Heart left ventricle (tissue), 16 donors: ENCODE data around the gene INSIG2. TPM values are rescaled to one million over a fixed set of nuclear protein-coding genes. Genes with fewer than 3 reads are reported as not detected.
A peak's percentile ranks its signal among the peaks of the same experiment; 100 is the strongest.

Experiments
- ATAC-seq, 4 donors: fragments of 200-7000 bp; cut with Tn5 transposase; one replicate each; pipeline ENCODE4 v1.9.1; 2020 to 2022; ENCODE audit warnings: moderate library complexity in 4 of 4, mild to moderate bottlenecking in 3 of 4, moderate number of reproducible peaks in 1 of 4
- DNase-seq, 5 donors: peaks; one replicate each; pipeline ENCODE4 v3.0.0-alpha.2; 2020
- H3K27ac ChIP-seq, 12 donors: fragments of 200-600 bp; sonication (generic) in 4 of 12; one replicate each; pipeline versions ENCODE4 v1.5.0 to v1.8.0; 2016 to 2022; ENCODE audit warnings: mild to moderate bottlenecking in 2 of 12
- H3K27me3 ChIP-seq, 9 donors: fragments of 200-600 bp; sonication (generic) in 2 of 9; one replicate each; pipeline versions ENCODE4 v1.5.1 to v1.8.0; 2016 to 2022; ENCODE audit warnings: mild to moderate bottlenecking in 3 of 9
- H3K36me3 ChIP-seq, 9 donors: fragments of 200-600 bp; sonication (generic) in 2 of 9; one replicate each; pipeline versions ENCODE4 v1.5.0 to v1.8.0; 2018 to 2022; ENCODE audit warnings: mild to moderate bottlenecking in 2 of 9
- H3K4me1 ChIP-seq, 12 donors: fragments of 200-600 bp; sonication (generic) in 4 of 12; one replicate each; pipeline versions ENCODE4 v1.5.0 to v1.8.0; 2016 to 2022; ENCODE audit warnings: mild to moderate bottlenecking in 3 of 12
- H3K4me3 ChIP-seq, 12 donors: fragments of 200-600 bp; sonication (generic) in 4 of 12; one replicate each; pipeline versions ENCODE4 v1.5.0 to v1.8.0; 2017 to 2022; ENCODE audit warnings: mild to moderate bottlenecking in 9 of 12, moderate library complexity in 4 of 12
- H3K9me3 ChIP-seq, 12 donors: fragments of 200-600 bp; sonication (generic) in 4 of 12; one replicate each; pipeline versions ENCODE4 v1.5.0 to v1.8.0; 2016 to 2022; ENCODE audit warnings: mild to moderate bottlenecking in 1 of 12
- CTCF ChIP-seq, 12 donors: fragments of 200-600 bp; sonication (generic) in 4 of 12; IDR thresholded peaks; one replicate each; pipeline versions ENCODE4 v1.5.0 to v1.8.0; 2018 to 2022; ENCODE audit warnings: antibody characterized with exemption in 12 of 12, mild to moderate bottlenecking in 5 of 12
- POLR2A ChIP-seq, 2 donors: fragments of 450-650 bp; IDR thresholded peaks; one replicate each; pipeline ENCODE4 v1.6.1; 2017; ENCODE audit warnings: antibody characterized with exemption in 2 of 2, mild to moderate bottlenecking in 2 of 2, moderate library complexity in 2 of 2
- WGBS, 4 donors: extraction: QIAGEN DNeasy Blood & Tissue Kit in 2 of 4; methylation state at CpG; one replicate each; pipeline versions ENCODE4 v1.1.5 to v1.1.7; 2013 to 2018; 5-methylcytosine and 5-hydroxymethylcytosine counted together
- intact Hi-C, 10 donors: fragments of 100-400 bp; cut with DNase I; formaldehyde crosslinking; loops; one replicate each; pipeline versions ENCODE4 v1.11.1 to v1.14.2; 2022
- polyA plus RNA-seq, 2 donors: library from polyadenylated mRNA; stranded (reverse); fragments of 200-250 nt; gene quantifications; one replicate each; pipeline ENCODE4 v1.2.3, GENCODE V29; 2013
- total RNA-seq, 9 donors: library from RNA; depleted of rRNA in 2 of 9; stranded (reverse); fragments of >200 nt in 2 of 9; fragmentation: NEBNext Ultra II Directional in 3 of 9; extraction: Animal tissue kit (Norgen Biotek cat#: 25700) in 3 of 9; gene quantifications; one replicate each; pipeline versions ENCODE4 v1.1.0 to v1.2.4, GENCODE V29; 2016 to 2023
- donor health status: ischemic (EF 13 %, LVEDD 7.1; RV severe dilation, severe dysfunction).
- donor health status: healthy with polysubstance abuse.
- donor health status: DM: no; HTN: yes; CAD: no.
- donor health status: DM: no; HTN: no; CAD: no.
- donor health status: ischemic (EF 25% LVEDD 6.9; RV normal size, moderate dysfunction).
- donor health status: ischemic (EF 25% LVEDD 5.7; RV mildly dilated, moderate dysfunction).
- donor health status: healthy.
- donor health status: DM: yes; HTN: yes; CAD: no.
- donor health status: ischemic (EF 35%, LVEDD 5.7; RV mildly dilated, moderate dysfunction).
- donor health status: nonischemic (EF 11% LVEDD 7.7; RV severe dilation, severe dysfunction).
- donor health status: DM: yes; HTN: yes; CAD: no.
- donor health status: PGD.
- donor health status: ischemic (EF 29% LVEDD 5.4; RV normal size, mild dysfunction).
- donor health status: nonischemic (EF 23%, LVEDD 6.1; RV moderate dilation, normal function).

Gene INSIG2
- total and polyA plus RNA-seq, 11 donors = 6.5 to 16.4 (median 13.7) TPM

DNA sequence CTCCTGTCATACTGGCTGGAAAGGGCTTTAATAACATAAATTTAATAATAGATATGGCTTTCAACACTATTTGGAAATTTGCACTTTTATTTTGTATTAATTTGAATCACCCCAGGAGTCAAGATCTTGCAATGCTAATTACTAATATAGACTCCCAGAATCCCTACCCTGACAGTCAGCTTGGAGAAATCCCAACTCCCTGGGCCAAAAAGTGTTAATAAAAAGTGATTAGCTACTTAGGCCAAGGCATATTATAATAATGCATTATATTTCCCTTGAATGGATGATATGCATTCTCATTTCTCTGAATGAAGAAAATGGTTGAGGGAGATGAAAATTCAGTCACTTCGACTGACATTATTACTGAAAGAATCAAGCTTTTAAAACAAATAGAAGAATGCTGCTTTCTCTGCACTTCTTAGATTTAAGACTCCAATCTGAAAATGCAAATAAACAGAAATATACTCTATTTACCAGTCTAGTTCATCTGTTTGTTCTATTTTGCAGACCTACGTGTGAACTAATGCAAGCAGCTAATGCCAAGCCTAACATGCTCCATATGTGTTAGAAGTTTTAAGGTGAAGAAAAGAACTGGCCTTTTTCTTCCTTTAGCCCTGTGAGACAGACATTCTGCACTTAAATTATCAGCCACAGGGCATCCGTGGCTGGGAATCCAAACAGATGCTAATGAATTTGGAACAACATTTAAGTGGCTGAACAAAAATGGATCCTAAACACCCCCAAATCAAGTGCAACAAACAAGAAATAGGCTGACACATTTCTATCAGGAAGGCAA lies 33.9 kb upstream of the INSIG2 start:
- WGBS, 4 donors = 50 to 59% (median 52%) methylated on average over 3 of the region's 3 CpGs
- no peak overlapping the region for H3K4me3 ChIP-seq
- TF ChIP-seq CTCF (IDR thresholded peaks at IDR 0.05) = no peak
- TF ChIP-seq POLR2A (IDR thresholded peaks at IDR 0.05) = no peak
- ATAC-seq (no peak), DNase-seq (no peak)
- intact Hi-C loops = loop anchor here in 1 of 10 donors (10.0 kb wide), 1 partner anchor 130 kb away; no protein-coding TSS in a partner anchor
- no peaks in the 10 kb centered on the region for H3K9me3 ChIP-seq
- peaks cover 0 to 38% (median 4%) of the 10 kb centered on the region in 9 donors for H3K27me3 ChIP-seq
- no peak overlapping the region for H3K27ac ChIP-seq
- H3K4me1 ChIP-seq = peaks cover 0 to 15% (median 0%) of the 10 kb centered on the region in 12 donors
- no peaks in the 10 kb centered on the region for H3K36me3 ChIP-seq

DNA sequence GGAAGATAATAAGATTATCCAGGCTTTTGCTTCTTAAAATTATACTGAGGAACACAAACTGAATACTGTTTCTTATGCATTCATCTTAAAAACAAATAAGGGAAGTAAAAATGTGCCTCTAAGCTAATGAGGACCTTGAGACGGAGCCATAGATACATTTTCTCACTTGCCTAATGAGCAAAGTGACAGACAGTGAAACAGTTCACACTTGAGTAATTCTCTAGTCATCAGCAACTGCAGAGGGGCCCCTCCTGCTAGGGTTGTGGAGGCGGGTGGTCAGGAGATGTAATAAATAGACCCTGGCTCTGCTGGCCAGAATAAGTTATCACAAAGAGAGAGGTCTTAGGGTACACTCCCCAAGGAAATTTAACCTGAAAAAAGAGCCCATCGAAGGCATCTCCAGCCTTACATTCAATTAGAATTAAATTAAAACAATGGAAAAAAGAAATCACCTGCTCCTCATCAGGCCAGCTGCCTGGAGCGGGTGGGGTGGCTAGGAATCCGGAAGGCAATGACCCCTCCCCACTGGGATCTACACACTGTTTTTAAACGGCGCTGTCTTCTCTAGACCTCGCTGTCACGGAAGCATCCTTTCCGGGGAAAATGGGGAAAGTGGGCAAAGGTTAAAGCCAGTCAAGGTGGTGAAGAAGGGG lies 32.6 kb upstream of the INSIG2 start:
- no peaks in the 10 kb centered on the region for H3K9me3 ChIP-seq
- 71 to 75% (median 73%) methylated on average over 9 to 10 of the region's 10 CpGs for WGBS, 4 donors
- ATAC-seq (no peak), DNase-seq (no peak)
- peak overlapping the region in 1 of 12 donors; percentile 65 for H3K27ac ChIP-seq
- peaks cover 0 to 29% (median 3%) of the 10 kb centered on the region in 9 donors for H3K27me3 ChIP-seq
- no peaks in the 10 kb centered on the region for H3K36me3 ChIP-seq
- no peak overlapping the region for H3K4me3 ChIP-seq
- intact Hi-C loops = loop anchor here in 1 of 10 donors (10.0 kb wide), 1 partner anchor 129 kb away; no protein-coding TSS in a partner anchor
- H3K4me1 ChIP-seq = peaks cover 0 to 25% (median 0%) of the 10 kb centered on the region in 12 donors
- no peak for TF ChIP-seq POLR2A (IDR thresholded peaks at IDR 0.05)
- no peak for TF ChIP-seq CTCF (IDR thresholded peaks at IDR 0.05)

DNA sequence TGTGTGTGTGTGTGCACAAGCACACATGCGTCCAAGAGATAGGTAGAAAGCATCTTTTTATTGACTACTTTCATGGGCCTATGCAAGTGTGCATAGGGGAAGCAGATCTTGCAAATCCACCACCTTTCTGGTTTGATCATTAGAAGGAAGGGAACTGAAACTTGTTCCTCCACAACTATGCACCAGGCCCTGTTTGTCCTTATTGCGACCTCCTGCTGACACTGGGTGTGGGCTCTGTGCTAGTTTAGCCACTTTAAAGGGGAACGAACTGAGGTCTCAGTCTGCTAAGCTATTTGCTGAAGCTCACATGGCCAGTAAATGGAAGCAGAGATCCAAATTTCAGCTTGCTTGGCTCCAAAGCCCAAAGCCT lies 32.1 kb upstream of the INSIG2 start:
- peak in 3 of 4 donors; percentile 43 to 87 (median 53) for ATAC-seq
- Histone ChIP-seq H3K27ac (peak overlapping the region in 1 of 12 donors; percentile 69), H3K4me3 (no peak overlapping the region), H3K4me1 (peaks cover 0 to 30% (median 0%) of the 10 kb centered on the region in 12 donors), H3K27me3 (peaks cover 0 to 24% (median 0%) of the 10 kb centered on the region in 9 donors), H3K9me3 (no peaks in the 10 kb centered on the region), H3K36me3 (no peaks in the 10 kb centered on the region)
- 45 to 55% (median 47%) methylated on average over 3 of the region's 3 CpGs for WGBS, 4 donors
- intact Hi-C loops = loop anchor here in 1 of 10 donors (10.0 kb wide), 1 partner anchor 129 kb away; no protein-coding TSS in a partner anchor
- DNase-seq = peak in 1 of 5 donors; percentile 25
- no peak for TF ChIP-seq CTCF (IDR thresholded peaks at IDR 0.05)
- no peak for TF ChIP-seq POLR2A (IDR thresholded peaks at IDR 0.05)

DNA sequence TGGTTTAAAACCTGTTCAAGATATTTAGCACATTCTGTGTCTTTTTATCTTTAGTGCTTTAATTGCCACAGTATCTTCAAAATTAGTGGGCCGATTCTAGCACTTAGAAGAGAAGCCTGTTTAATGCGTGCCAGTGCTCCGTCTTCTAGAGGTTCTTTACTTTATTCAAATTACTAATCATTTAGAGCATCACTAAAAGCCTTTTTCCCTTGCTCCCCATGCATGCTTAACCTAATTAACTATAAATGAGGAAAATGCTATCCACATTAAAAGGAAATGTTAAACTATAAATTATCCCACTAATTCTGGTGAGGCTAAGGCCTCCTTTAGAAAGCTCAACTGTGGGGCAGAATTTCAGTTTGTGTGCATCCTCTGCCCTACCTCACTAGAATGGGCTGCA lies 31.5 kb upstream of the INSIG2 start:
- Histone ChIP-seq H3K36me3 (no peaks in the 10 kb centered on the region), H3K9me3 (no peaks in the 10 kb centered on the region), H3K27me3 (peaks cover 0 to 22% (median 0%) of the 10 kb centered on the region in 9 donors), H3K4me1 (peaks cover 0 to 31% (median 0%) of the 10 kb centered on the region in 12 donors), H3K4me3 (no peak overlapping the region), H3K27ac (peak overlapping the region in 1 of 12 donors; percentile 69)
- WGBS, 4 donors = 87 to 93% (median 89%) methylated on average over 3 of the region's 3 CpGs
- no peak for DNase-seq
- intact Hi-C loops = loop anchor here in 1 of 10 donors (10.0 kb wide), 1 partner anchor 128 kb away; no protein-coding TSS in a partner anchor
- no peak for ATAC-seq
- TF ChIP-seq CTCF (IDR thresholded peaks at IDR 0.05) (no peak), POLR2A (IDR thresholded peaks at IDR 0.05) (no peak)
